DND-41 (cell line): ENCODE results near the gene PDE1A.

ENCODE experiments used
- ATAC-seq: fragments of 200-7000 bp; cut with Tn5 transposase; 3 replicates; pipeline ENCODE4 v1.9.1; 2021; ENCODE audit warnings: low read depth; ENCODE audit not compliant: insufficient read depth
- DNase-seq: peaks from one replicate; pipeline ENCODE4 v3.0.0-alpha.2; 2020
- H2AFZ ChIP-seq: 2 replicates; pipeline ENCODE4 v1.6.0; 2012; ENCODE audit warnings: low read depth, low read length
- H3K27ac ChIP-seq: 2 replicates; pipeline ENCODE4 v1.5.1; 2012; ENCODE audit warnings: low read length, inconsistent platforms
- H3K27me3 ChIP-seq: fragments of 200-600 bp; sonication (generic); 2 replicates; pipeline ENCODE4 v1.6.0; 2012; ENCODE audit warnings: low read length, mild to moderate bottlenecking, inconsistent platforms; ENCODE audit not compliant: insufficient read depth, poor library complexity
- H3K36me3 ChIP-seq: 2 replicates; pipeline ENCODE4 v1.5.1; 2012; ENCODE audit warnings: low read length, inconsistent platforms; ENCODE audit not compliant: insufficient read depth
- H3K4me1 ChIP-seq: 2 replicates; pipeline ENCODE4 v1.5.1; 2012; ENCODE audit warnings: mild to moderate bottlenecking, low read length; ENCODE audit not compliant: insufficient read depth
- H3K4me2 ChIP-seq: 2 replicates; pipeline ENCODE4 v1.6.0; 2012; ENCODE audit warnings: mild to moderate bottlenecking, moderate library complexity, low read length, inconsistent platforms; ENCODE audit not compliant: insufficient read depth
- H3K4me3 ChIP-seq, 2 experiments: fragments of 200-600 bp in 1 of 2; shearing (Covaris generic) in 1 of 2; 2 replicates each; pipeline ENCODE4 v1.5.1; 2012 to 2016; ENCODE audit warnings: inconsistent platforms in 2 of 2, low read length in 2 of 2, mild to moderate bottlenecking in 2 of 2, low read depth in 1 of 2, moderate library complexity in 1 of 2
- H3K79me2 ChIP-seq: 2 replicates; pipeline ENCODE4 v1.6.0; 2012; ENCODE audit warnings: low read length, inconsistent platforms; ENCODE audit not compliant: insufficient read depth
- H3K9ac ChIP-seq: 2 replicates; pipeline ENCODE4 v1.6.0; 2012; ENCODE audit warnings: low read depth, mild to moderate bottlenecking, inconsistent platforms, low read length, moderate library complexity
- H3K9me3 ChIP-seq: 2 replicates; pipeline ENCODE4 v1.5.1; 2012; ENCODE audit warnings: low read length, moderate library complexity, mild to moderate bottlenecking, inconsistent platforms; ENCODE audit not compliant: insufficient read depth, severe bottlenecking
- H4K20me1 ChIP-seq: 2 replicates; pipeline ENCODE4 v1.6.0; 2012; ENCODE audit warnings: low read length; ENCODE audit not compliant: insufficient read depth
- CTCF ChIP-seq: IDR thresholded peaks from 2 replicates; pipeline ENCODE4 v1.5.1; 2012; ENCODE audit warnings: borderline replicate concordance, low read length, moderate library complexity, mild to moderate bottlenecking; ENCODE audit not compliant: poor library complexity, severe bottlenecking; ENCODE audit errors: extremely low read depth
- EZH2 ChIP-seq: IDR thresholded peaks from 3 replicates; pipeline ENCODE4 v1.6.1; 2012; ENCODE audit warnings: borderline replicate concordance, low read depth, mild to moderate bottlenecking, moderate library complexity, low read length, inconsistent platforms; ENCODE audit not compliant: severe bottlenecking

The PDE1A gene

GRCh38 chr2:182410120-182410519 is 16.7 kb downstream of the PDE1A start:
- ATAC-seq (no peak), DNase-seq (no peak)
- TF ChIP-seq CTCF = no peak
- TF ChIP-seq EZH2 = no peak
- H3K4me2 ChIP-seq = no peak overlapping the region
- no peaks in the 10 kb centered on the region for H3K79me2 ChIP-seq
- no peaks in the 10 kb centered on the region for H3K27me3 ChIP-seq
- no peak overlapping the region for H3K27ac ChIP-seq
- H4K20me1 ChIP-seq = no peaks in the 10 kb centered on the region
- no peak overlapping the region for H3K9ac ChIP-seq
- H3K4me3 ChIP-seq = no peak overlapping the region
- no peaks in the 10 kb centered on the region for H3K9me3 ChIP-seq
- no peaks in the 10 kb centered on the region for H3K4me1 ChIP-seq
- no peak overlapping the region for H2AFZ ChIP-seq
- H3K36me3 ChIP-seq = no peaks in the 10 kb centered on the region

- DNase-seq (no peak), ATAC-seq (no peak)
- no peaks in the 10 kb centered on the region for H3K36me3 ChIP-seq
- no peak overlapping the region for H3K27ac ChIP-seq
- H3K4me1 ChIP-seq = no peaks in the 10 kb centered on the region
- H3K9me3 ChIP-seq = no peaks in the 10 kb centered on the region
- H3K9ac ChIP-seq = no peak overlapping the region
- no peaks in the 10 kb centered on the region for H4K20me1 ChIP-seq
- H3K27me3 ChIP-seq = no peaks in the 10 kb centered on the region
- TF ChIP-seq CTCF (no peak), EZH2 (no peak)
- H2AFZ ChIP-seq = no peak overlapping the region
- H3K79me2 ChIP-seq = no peaks in the 10 kb centered on the region
- no peak overlapping the region for H3K4me2 ChIP-seq
- H3K4me3 ChIP-seq = no peak overlapping the region
Observed at GRCh38 chr2:182406221-182406620, 20.6 kb downstream of the PDE1A start.

GRCh38 chr2:182404975-182405561 is 21.8 kb downstream of the PDE1A start:
- Histone ChIP-seq H3K4me1 (no peaks in the 10 kb centered on the region), H3K27ac (no peak overlapping the region), H3K9ac (no peak overlapping the region), H3K27me3 (no peaks in the 10 kb centered on the region), H3K36me3 (no peaks in the 10 kb centered on the region), H2AFZ (no peak overlapping the region), H3K9me3 (no peaks in the 10 kb centered on the region), H4K20me1 (no peaks in the 10 kb centered on the region), H3K79me2 (no peaks in the 10 kb centered on the region), H3K4me2 (no peak overlapping the region), H3K4me3 (no peak overlapping the region)
- ATAC-seq = no peak
- TF ChIP-seq EZH2 (no peak), CTCF (no peak)
- DNase-seq = no peak

- no peaks in the 10 kb centered on the region for H3K27me3 ChIP-seq
- ATAC-seq (no peak), DNase-seq (no peak)
- TF ChIP-seq EZH2 (no peak), CTCF (no peak)
- no peak overlapping the region for H3K4me3 ChIP-seq
- H3K4me1 ChIP-seq = no peaks in the 10 kb centered on the region
- H2AFZ ChIP-seq = no peak overlapping the region
- no peak overlapping the region for H3K27ac ChIP-seq
- H3K36me3 ChIP-seq = no peaks in the 10 kb centered on the region
- no peak overlapping the region for H3K9ac ChIP-seq
- no peaks in the 10 kb centered on the region for H3K9me3 ChIP-seq
- no peak overlapping the region for H3K4me2 ChIP-seq
- no peaks in the 10 kb centered on the region for H3K79me2 ChIP-seq
- no peaks in the 10 kb centered on the region for H4K20me1 ChIP-seq
Observed at GRCh38 chr2:182404092-182404491, 22.7 kb downstream of the PDE1A start.
